ENCODE measurements around the gene FAM81B. TPM values are rescaled to one million over a fixed set of nuclear protein-coding genes. Genes with fewer than 3 reads are reported as not detected.

The FAM81B gene
- total RNA-seq, 1 experiment from 2014 or later = not detected

GRCh38 chr5:95445442-95445841 lies 54.3 kb downstream of the FAM81B start:
- no peaks in the 10 kb centered on the region for H3K4me1 ChIP-seq
- H3K4me3 ChIP-seq (ENCODE audit: low read depth, low read length) = no peak overlapping the region
- peaks cover 6% of the 10 kb centered on the region for H3K27me3 Mint-ChIP-seq (ENCODE audit: insufficient read depth, unreplicated experiment)
- H3K36me3 Mint-ChIP-seq (ENCODE audit: insufficient read depth, unreplicated experiment) = no peaks in the 10 kb centered on the region
- H3K27me3 ChIP-seq (replicated peaks; ENCODE audit: control insufficient read depth, insufficient read depth, low read length) = no peaks in the 10 kb centered on the region
- no peak overlapping the region for H3K4me3 Mint-ChIP-seq (ENCODE audit: unreplicated experiment)
- ChIA-PET CTCF (no interaction called here), POLR2A (no interaction called here)
- H3K27ac Mint-ChIP-seq (ENCODE audit: unreplicated experiment) = no peak overlapping the region
- intact Hi-C loops (cut with micrococcal nuclease; ENCODE audit: unreplicated experiment) = loop anchor here (10.0 kb wide), 1 partner anchor 161 kb away; the partner anchor contains the start of gene MCTP1
- no peak for TF ChIP-seq CTCF (IDR thresholded peaks at IDR 0.05; ENCODE audit: insufficient read depth in 1 of 2, low read depth in 1 of 2, low read length in 1 of 2, severe bottlenecking in 1 of 2, unreplicated experiment in 1 of 2)
- H3K36me3 ChIP-seq (ENCODE audit: control insufficient read depth, insufficient read depth, low read length) = no peaks in the 10 kb centered on the region
- no peaks in the 10 kb centered on the region for H3K4me1 Mint-ChIP-seq (ENCODE audit: low read depth, unreplicated experiment)
- no TSS peak for BruUV-seq (replicated peaks)
- no peaks in the 10 kb centered on the region for H3K9me3 Mint-ChIP-seq (ENCODE audit: unreplicated experiment)
- no peaks in the 10 kb centered on the region for H3K9me3 ChIP-seq
- no peak for DNase-seq

DNA sequence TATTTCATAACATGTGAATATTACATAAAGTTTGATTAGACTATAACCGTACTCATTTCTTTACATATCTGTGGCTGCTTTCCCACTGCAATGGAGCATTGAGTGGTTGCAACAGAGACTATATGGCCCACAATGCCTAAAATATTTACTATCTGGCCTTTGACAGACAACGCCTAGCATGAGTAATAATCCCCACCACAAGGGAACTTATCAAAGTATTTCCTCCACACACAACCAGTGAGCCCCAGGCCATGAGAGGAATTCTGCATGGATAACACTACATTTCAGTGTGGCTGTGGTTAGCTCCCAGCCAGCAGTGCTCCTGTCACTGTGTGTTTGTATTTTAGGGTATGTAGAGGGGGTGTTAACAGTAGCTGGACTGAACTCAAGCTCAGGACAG lies 54.8 kb downstream of the FAM81B start:
- Mint-ChIP-seq H3K27ac (ENCODE audit: unreplicated experiment) (no peak overlapping the region), H3K36me3 (ENCODE audit: insufficient read depth, unreplicated experiment) (no peaks in the 10 kb centered on the region), H3K4me1 (ENCODE audit: low read depth, unreplicated experiment) (no peaks in the 10 kb centered on the region), H3K4me3 (ENCODE audit: unreplicated experiment) (no peak overlapping the region), H3K9me3 (ENCODE audit: unreplicated experiment) (no peaks in the 10 kb centered on the region), H3K27me3 (ENCODE audit: insufficient read depth, unreplicated experiment) (peaks cover 3% of the 10 kb centered on the region)
- intact Hi-C loops (cut with micrococcal nuclease; ENCODE audit: unreplicated experiment) = loop anchor here (10.0 kb wide), 1 partner anchor 161 kb away; the partner anchor contains the start of gene MCTP1
- ChIA-PET CTCF (no interaction called here), POLR2A (no interaction called here)
- Histone ChIP-seq H3K4me3 (ENCODE audit: low read depth, low read length) (no peak overlapping the region), H3K36me3 (ENCODE audit: control insufficient read depth, insufficient read depth, low read length) (no peaks in the 10 kb centered on the region), H3K9me3 (no peaks in the 10 kb centered on the region), H3K27me3 (replicated peaks; ENCODE audit: control insufficient read depth, insufficient read depth, low read length) (no peaks in the 10 kb centered on the region), H3K4me1 (no peaks in the 10 kb centered on the region)
- no TSS peak for BruUV-seq (replicated peaks)
- TF ChIP-seq CTCF (IDR thresholded peaks at IDR 0.05; ENCODE audit: insufficient read depth in 1 of 2, low read depth in 1 of 2, low read length in 1 of 2, severe bottlenecking in 1 of 2, unreplicated experiment in 1 of 2) = no peak
- DNase-seq = peak; percentile 19 to 39

- Mint-ChIP-seq H3K36me3 (ENCODE audit: insufficient read depth, unreplicated experiment) (no peaks in the 10 kb centered on the region), H3K9me3 (ENCODE audit: unreplicated experiment) (no peaks in the 10 kb centered on the region), H3K4me1 (ENCODE audit: low read depth, unreplicated experiment) (no peaks in the 10 kb centered on the region), H3K27me3 (ENCODE audit: insufficient read depth, unreplicated experiment) (peaks cover 3% of the 10 kb centered on the region), H3K27ac (ENCODE audit: unreplicated experiment) (no peak overlapping the region), H3K4me3 (ENCODE audit: unreplicated experiment) (no peak overlapping the region)
- ChIA-PET POLR2A (no interaction called here), CTCF (no interaction called here)
- no peak for TF ChIP-seq CTCF (IDR thresholded peaks at IDR 0.05; ENCODE audit: insufficient read depth in 1 of 2, low read depth in 1 of 2, low read length in 1 of 2, severe bottlenecking in 1 of 2, unreplicated experiment in 1 of 2)
- no peaks in the 10 kb centered on the region for H3K27me3 ChIP-seq (replicated peaks; ENCODE audit: control insufficient read depth, insufficient read depth, low read length)
- H3K4me3 ChIP-seq (ENCODE audit: low read depth, low read length) = no peak overlapping the region
- H3K36me3 ChIP-seq (ENCODE audit: control insufficient read depth, insufficient read depth, low read length) = no peaks in the 10 kb centered on the region
- no peaks in the 10 kb centered on the region for H3K9me3 ChIP-seq
- no TSS peak for BruUV-seq (replicated peaks)
- DNase-seq = no peak
- H3K4me1 ChIP-seq = no peaks in the 10 kb centered on the region
- intact Hi-C loops (cut with micrococcal nuclease; ENCODE audit: unreplicated experiment) = loop anchor here (10.0 kb wide), 1 partner anchor 162 kb away; the partner anchor contains the start of gene MCTP1
These were observed 55.5 kb downstream of the FAM81B start for GRCh38 chr5:95446560-95447221.
